ENCODE results near the gene MMP24OS.

Gene MMP24OS

DNA sequence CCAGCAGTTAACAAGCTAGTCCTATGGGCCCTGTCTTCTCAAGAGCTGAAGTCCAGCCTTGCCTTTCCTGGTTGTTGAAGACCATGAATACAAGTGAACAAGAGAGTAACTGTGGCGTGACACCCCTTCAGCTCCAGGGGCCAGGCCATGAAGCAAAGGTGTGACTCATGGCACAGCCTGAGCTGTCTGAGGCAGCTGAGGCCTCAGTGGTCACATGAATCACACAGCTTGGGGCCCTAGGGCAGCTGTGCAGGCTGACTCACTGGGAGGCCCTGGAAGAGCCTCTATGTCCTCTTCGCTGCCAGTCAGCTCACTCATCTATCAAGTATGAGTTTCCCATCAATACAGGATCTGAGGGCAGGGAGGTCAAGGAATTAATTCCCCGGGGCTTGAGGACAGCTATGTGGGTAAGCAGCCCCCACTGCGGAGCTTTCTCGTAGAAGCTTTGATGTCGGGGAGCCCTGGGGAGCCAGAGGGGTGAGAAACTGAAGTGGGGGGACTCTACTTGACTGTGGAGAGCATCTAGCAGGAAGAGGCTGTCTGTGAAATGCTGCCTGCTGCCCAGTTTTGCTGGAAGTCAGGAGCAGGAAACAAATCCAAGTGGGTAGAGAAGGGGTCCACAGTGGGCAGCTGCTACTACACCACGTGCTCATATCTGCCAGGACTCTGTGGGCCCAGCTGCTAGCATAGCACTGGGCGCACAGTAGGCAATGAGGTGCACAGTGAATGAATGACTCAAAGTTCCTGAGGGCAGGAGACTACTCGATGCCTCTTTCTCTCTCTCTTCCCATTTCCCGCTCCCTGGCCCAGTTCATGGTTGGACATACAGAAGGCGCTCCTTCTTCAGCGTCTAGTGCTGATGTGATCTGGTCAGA, 28.0 kb upstream of the MMP24OS start:
- DNase-seq, result no peak

DNA sequence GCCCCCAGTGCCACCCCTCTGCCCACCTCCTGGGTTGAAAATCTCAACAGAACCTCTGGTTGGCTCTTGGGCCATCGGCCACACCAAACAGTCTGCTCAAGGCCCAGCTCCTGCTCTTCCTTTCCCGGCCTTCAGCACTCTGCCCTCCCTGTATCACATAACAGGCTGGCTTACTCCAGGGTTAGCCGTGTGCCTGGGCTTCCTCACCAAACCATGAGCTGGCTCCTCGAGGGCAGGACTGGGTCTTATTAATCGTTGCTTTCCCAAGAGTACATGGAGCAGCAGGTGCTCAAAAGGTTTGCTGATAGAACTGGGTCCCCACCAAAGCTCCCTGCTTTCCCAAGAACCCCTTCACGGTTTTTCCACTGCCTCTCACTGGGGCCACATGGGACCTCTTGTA, 27.0 kb upstream of the MMP24OS start:
- no peak for DNase-seq

DNA sequence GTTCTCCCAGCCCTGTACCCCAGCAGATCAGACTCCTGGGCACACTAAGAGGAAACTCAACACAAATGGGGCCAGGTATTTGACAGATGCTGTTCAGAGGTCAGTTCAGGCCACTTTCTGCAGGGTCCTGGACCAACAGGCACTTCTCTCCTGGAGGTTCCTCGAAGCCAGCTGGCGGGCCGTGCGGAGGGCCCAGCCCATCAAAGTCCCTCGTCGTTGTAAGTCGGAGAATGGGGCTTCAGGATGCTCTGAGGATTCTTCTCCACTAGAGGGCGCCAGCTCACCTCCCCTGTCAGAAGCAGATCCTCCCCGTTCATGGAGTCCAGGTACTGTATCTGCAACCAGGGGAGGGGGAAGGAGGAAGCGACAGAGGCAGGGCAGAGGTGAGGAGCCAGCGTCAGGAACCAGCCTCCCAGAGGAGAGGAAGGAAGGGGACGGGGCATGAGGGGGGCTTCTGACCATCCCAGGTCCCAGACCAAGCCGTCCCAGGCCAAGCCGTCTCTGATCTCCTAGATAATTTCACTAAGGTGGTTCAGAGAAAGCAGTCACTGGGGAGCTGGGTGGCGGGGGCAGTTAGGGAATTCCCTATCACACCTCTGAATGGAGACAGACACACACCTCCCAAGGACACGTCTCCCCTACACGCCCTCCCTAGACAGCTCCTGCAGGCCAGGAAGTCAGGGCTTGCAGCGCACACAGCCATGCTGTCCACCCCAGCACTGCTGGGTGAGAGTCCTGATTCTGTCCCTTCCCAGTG, 26.0 kb upstream of the MMP24OS start:
- peak; percentile 50 for DNase-seq

DNA sequence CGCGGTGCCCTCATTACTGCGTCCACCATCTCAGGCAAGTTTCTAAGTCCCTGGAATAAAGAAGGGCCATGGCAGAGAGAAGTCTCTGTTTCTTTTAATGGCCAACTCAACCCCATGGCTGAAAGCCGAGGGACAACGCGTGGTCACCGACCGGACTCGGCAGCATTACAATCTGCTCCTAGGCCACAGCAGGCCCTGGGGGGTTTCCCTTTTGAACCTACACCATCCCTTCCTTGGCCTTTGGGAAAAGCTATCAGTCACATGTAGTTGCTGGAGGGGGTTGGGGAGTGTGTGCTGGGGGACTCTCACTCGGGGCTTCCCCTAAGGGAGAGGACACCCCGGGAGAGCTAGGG, 25.4 kb upstream of the MMP24OS start:
- DNase-seq, result no peak

DNA sequence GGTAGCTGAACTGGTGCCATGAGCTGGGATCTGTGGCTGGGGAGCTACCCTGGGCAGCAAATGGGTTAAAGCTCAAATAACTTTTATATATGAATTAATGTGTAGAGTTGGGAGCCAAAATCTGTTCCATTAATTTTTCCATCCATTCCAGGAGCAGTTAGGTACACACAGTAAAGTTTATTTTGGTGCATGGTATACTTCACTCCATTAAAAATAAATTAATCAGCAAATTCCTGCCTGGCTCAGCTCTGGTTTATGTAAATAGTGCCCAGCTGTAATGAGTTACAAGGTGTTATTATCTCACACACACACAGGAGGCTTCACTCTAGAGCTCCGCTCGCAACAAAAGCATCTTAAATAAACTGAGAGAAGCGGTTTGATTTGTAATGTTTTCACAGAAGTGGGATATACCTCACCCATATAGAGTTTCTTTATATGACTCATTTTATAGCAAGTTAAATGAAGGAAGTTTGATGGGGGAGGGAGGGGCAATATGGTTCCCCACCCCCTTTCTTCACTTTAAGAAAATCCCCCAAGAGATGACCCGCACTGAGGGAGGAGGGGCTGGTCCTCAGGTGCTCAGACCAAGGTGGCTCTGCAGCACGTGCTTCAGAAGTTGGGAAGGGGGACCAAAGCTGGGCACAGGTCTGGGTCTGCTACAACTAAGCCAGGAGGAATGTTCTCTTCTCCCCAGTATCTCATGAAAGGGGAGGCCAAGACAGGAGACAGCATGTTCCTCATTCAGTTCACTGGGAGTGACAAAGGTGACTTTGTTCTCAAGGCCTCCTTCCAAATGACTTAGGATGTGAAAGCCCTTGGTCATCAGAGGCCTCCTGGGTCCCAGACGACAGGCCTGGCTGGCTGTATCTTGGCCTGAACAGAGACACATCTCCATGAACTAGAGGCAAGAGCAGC, 24.8 kb upstream of the MMP24OS start:
- DNase-seq, result no peak

DNA sequence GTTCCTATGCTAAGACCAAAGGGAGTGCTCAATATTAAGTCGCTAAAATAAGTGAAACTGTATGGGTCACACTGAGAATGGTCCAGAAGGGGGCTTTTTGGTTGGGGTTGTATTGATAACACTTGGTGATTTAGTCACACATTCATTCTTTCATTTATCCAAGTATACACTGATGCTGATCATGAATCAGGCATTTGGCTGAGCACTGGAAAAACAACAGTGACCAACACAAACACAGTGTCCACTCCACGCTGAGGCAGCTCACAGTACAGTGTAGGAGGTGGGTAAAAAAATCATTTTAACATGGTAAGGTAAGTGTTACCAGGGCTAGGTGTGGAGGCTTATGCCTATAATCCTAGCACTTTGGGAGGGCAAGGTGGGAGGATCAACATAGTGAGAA, 23.5 kb upstream of the MMP24OS start:
- DNase-seq, result no peak

DNA sequence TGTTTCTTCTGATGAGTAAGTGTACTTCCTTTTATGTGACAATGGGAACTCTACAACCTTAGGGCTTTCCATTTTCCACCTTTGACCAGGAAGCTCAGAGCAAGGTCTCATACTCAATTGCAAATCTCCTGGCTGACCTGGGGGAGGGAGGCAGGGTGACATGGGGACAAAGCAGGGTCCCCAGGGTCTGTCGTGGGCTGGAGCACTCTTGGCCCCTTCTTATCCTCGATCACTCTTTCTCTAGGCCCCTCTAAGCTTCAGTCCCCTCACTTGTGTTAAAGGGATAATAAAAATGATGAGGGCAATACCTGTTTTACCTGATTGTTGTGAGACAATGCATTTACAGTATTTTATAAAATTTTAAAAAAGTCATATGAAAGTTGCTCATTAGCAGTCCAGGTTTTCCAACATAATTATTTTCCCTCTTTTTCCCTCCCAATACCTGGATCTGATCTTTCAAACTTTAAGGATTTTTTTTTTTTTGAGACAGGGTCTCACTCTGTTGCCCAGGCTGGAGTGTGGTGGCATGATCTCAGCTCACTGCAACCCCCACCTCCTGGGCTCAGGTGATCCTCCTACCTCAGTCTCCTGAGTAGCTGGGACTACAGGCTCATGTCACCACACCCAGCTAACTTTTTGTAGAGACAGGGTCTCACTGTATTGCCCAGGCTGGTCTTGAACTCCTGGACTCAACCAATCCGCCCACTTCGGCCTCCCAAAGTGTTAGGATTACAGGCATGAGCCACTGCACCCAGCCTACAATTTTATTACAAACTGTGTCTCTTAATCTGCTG, 22.7 kb upstream of the MMP24OS start:
- DNase-seq, result no peak

DNA sequence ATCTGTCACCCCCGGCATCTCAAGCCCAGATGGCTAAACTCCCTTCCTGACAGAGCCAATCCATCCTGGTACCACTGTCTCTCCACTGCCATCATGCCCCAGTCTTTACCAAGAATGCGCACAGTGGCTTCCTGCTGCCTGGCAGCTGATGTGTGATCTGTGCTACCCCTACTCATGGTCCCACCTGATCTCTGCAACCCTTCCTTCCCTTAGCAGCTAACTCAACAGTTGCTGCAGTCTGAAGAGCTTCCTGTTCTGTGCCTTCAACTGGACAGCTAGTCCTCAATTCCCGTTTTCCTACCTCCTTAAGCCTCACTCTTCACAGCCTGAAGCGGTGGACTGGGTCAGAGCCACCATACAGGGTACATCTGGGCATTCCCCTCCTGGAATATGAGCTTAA, 21.9 kb upstream of the MMP24OS start:
- no peak for DNase-seq

DNA sequence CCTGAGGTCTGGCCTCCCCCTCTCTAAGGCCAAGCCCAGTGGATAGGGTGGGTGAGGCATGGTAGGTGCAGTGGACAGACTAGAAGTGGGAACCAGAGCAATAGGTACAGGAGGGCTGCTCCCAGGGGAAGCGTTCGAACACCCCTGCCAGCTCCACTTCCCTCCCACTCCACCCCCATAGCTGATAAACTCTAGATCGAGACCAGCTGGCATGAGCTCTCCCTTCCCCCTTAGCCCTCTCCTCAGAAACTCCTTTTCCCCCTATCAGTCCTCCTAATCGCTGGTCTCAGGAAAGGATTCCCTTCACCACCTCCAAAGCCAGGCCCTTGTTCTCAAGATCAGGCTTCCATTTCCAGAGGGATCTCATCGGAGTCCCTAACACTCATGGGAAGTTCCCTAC, 20.3 kb upstream of the MMP24OS start:
- DNase-seq, result no peak

DNA sequence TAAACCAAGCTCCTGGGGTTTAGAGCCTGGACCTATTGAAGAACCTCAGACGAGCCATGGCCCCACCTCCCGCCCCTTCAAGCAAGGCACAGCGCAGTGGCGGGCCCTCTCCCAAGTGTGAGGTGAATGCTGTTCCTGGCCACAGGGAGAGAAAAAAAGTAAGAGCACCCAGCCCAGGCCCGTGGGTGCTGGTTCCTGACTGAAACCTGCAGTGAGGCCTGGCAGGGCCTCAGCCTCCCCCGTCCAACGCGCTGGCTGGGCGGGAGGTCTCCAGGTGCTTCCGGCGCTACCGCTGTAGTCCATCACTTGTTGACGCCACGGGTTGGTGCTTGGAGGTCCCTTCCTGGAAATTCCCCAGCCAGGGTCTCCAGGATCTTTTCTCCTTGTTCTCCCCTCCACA, 19.8 kb upstream of the MMP24OS start:
- DNase-seq, result no peak

DNA sequence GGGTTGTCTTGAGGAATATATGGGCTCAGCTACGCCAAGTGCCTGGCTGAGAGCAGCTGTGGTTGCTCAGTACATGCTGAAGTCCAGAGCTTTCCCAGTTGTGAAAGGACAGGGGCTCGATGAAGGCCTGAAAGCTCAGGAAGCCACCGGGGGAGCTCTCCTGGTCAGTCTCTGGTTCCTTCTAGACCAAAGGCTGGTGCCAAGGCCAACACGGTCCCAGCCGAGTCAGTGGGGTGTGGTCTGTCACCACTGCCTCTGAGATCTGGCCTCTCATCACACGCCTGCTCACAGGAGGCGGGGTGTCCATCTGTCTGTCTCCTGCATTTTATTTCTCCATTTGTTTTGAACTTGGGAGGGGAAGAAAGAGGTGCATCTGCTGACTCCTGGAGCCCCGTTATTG, 19.2 kb upstream of the MMP24OS start:
- no peak for DNase-seq

DNA sequence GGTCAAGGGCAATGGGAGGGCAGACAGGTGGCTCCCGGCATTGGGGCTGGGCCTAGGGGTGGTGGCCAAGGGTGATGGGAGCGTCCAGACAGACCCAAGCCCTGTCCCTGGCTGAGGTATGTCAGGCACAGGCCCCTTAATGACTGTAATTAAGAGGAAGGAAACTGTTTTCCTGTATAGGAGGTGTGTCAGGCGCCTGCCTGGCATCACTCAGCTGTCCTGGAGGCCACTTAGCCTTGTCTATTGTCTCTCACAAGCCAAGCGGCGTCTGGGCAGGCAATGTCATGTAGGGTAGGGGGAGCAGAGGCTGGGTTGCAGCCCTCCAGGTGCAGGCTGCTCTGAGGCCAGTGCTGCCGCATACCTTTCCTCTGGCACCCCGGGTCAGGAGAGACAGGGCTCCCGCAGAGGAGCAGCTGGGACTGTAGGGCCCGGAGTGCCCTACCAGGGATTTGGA, 18.2 kb upstream of the MMP24OS start:
- DNase-seq, result no peak

DNA sequence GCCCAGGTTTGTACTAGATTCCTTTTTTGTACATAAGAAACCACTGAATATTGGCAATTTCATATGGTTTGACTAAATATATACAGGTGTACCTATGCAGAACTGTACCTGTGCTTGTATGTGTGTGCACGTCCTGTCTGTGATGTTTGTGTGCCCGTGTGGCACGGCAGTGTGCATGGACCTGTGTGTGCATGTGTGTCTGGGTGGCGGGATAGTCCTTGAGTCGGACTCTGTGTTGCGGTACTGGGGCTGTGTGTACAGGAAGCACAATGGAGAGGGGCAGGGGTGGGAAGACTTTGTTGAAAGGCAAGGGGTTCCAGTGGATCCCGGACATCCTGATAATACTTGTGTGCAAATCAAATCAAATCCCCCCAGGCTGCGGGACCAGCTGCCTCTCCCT, 17.8 kb upstream of the MMP24OS start:
- no peak for DNase-seq

DNA sequence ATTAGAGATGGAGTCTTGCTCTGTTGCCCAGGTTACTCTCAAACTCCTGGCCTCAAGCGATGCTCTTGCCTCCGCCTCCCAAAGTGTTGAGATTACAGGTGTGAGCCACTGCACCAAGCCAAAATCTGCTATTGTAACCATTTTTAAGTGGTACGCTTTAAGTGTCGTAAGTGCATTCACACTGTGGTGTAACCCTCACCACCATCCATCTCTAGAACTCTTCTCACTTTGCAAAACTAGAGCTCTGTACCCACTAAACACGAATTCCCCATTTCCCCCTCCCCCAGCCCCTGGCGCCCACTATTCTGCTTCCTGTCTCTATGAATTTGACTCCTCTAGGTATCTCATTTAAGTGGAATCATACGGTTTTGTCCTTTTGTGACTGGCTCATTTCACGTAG, 17.1 kb upstream of the MMP24OS start:
- no peak for DNase-seq

DNA sequence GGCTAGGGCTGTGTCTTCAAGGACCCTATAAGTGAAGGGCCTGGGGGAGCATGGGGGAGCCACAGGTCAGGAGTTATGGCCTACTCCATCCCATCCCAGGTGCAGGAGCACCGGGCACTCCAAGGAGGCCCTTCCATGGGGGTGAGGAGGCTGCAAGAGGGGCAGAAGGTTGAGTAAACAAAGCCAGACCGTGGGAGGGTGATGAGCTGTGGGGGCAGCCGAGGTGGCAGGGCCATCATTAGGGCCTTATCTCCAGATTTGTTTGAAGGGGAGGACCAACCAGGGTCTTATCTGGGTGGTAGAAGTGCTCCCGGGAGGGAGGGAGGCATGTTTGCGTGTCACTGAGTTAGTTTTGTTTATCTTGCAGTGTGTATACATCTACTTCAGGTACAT, 16.4 kb upstream of the MMP24OS start:
- DNase-seq, result no peak

DNA sequence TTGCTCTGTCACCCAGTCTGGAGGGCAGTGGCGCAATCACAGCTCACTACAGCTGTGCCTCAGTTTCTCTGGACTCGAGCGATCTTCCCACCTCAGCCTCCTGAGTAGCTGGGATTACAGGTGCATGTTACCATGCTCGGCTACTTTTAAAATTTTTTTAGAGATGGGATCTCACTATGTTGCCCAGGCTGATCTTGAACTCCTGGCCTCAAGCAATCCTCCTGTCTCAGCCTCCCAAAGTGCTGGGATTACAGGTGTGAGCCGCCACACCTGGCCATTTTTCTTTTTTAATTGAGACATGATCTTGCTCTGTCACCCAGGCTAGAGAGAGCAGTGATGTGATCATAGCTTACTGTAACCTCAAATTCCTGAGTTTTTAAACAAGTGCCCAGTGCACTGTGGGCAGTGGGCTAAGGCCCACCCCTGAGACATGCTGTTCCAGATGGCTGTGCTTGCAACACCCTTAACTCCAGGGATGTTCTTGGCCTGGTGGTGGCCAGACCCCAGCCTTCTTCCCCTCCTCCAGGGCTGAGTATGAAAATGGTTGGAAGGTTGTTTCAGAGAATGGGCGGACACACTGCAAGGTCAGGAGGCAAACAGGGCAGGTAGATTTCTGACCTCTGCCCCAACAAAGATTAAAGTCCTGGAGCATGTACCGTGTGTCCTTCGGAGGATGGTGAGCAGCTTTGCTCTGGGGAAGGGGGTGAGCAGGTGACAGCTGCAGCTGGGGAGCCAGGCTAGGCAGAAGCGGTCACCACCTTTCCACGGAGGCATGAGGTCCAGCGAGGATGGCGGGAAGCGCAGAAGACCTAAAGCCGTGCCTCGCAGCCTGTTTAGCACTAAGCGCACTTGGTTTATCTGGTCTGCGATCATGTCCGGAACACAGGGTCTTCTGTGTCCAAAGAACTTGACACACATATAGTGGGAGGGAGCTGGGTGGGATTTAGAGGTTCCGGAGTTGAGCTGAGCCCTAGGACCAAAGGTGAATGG, 15.7 kb upstream of the MMP24OS start:
- DNase-seq, result no peak

DNA sequence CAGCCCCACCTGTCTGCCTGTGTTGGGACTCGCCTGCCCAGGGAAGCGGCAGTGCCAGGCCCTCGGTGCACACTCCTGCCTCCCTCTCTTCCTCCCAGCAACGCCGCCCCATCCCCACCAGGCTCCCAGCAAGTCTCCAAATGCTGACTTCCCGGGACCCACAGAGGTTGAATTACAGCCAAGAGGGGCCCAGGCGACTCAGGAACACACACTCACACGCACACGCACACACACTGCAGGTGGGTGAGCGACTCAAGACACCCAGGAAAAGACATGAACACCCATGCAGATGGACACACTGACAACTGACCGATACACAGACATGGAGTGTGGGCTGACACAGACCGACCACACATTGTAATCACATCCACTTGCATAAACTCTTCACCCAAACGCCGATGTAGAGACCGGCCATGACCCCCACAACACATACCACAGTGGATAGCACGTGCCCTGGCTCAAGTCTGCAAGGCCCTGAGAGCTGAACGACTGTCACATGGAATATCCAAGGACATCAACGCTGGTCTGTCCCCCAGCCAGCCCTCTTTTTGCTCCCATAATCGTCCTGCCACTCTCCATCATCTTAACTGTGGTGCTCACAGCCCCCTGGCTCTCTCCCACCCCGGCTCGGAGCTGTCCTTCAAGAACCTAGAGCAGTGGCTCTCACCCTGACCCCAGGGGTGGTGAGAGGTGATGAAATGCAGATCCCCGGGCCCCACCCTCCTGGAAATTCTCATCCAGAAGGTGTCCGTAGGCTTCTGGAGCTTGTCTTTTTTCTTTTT, 14.8 kb upstream of the MMP24OS start:
- DNase-seq, result no peak

DNA sequence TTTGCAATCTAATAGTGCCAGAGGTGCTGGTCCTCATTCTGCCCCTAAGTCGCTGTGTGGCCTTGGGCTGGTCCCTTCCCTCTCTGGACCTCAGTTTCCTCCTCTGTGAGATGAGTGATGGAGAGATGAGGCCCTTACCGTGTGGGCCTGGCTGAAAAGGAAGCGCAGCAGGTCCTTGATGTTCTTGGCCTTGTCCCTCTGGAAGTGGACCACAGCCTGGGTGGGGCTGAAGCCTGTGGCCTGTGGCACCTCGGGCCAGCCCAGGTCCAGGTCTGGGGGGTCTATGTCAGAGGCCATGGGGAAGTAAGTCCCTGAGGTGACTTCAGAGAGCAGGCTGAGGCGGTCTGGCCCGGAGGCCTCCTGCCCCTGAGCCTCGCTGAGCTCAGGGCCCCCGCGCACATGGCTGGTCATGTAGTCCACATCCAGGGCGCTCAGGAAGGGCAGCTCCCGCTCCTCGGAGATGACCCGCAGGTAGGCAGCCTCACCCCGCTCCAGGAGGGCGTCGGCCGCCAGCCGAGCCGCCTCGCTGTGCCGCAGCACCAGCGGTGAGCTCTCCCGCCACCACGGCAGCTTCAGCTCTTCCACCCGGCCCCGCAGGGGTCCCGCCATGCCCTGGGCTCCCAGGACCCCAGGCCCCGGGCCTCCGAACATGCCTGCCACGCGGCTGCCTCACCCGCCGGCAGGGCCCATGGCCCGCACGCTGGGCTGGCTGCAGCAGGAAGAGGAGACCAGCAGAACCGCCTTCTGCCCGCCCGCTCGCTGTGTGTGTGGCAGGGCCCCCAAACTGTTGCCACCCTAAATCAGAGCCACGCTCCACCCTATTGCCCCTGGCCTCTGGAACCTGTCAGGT, 14.0 kb upstream of the MMP24OS start, which contains the start of gene FAM83C:
Gene FAM83C (minus strand): TSS at position 772 of the 850 bp plus-strand sequence. CDS start 121 bp downstream, at position 651.
- no peak for DNase-seq

DNA sequence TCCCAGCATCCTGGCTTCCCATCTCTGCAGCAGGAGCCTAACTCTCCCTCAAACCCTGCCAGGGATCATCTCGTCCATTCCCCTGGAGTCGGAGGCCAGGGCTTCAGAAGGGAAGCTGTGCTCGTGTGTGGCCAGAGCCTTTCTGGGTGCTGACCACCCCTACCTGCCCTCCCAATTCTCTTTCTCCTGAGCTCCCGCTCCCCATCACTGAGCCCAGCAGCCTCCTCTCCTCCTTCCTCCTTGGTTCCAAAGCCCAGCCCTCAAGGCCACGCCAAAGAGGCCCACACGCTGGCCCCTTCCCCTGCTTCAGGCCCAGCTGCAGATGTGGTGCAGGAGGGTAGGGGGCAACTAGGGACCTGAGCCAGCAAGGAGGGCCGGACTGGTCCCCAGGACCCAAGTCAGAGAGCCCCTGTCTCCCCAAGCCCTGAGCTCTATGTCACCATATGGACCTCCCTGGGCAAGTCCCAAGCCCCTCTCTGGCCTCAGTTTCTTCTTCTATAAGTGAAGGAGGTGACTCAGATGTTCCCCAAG, 13.0 kb upstream of the MMP24OS start:
- DNase-seq, result no peak

All from NCI-H2107 (cell line).